Stimulated activated CD8-positive, alpha-beta memory T cell treated with anti-CD3 and anti-CD28 coated beads, Interleukin-12 subunit alpha, Interleukin-12 subunit beta, amount 100 ng/mL, for 1 hour (primary cell): ENCODE results near the gene DNAJA1.

Experiments
- DNase-seq: peaks from one replicate; pipeline ENCODE4 v3.0.0-alpha.2; 2020; ENCODE audit warnings: low read depth

Gene DNAJA1

GRCh38 chr9:33029231-33029786, 4.2 kb downstream of the DNAJA1 start:
- DNase-seq = no peak

- no peak for DNase-seq
Observed at GRCh38 chr9:33030285-33030684, 5.2 kb downstream of the DNAJA1 start.

- no peak for DNase-seq
Observed at GRCh38 chr9:33032292-33032691, 7.2 kb downstream of the DNAJA1 start.

GRCh38 chr9:33032865-33033264, 7.8 kb downstream of the DNAJA1 start:
- DNase-seq = no peak

GRCh38 chr9:33040792-33041431, 15.8 kb downstream of the DNAJA1 start:
- no peak for DNase-seq

- no peak for DNase-seq
Observed at GRCh38 chr9:33041432-33042188, 16.5 kb downstream of the DNAJA1 start.

- DNase-seq = no peak
Observed at GRCh38 chr9:33042473-33042872, 17.4 kb downstream of the DNAJA1 start.

- no peak for DNase-seq
Observed at GRCh38 chr9:33043671-33044070, 18.6 kb downstream of the DNAJA1 start.

GRCh38 chr9:33044162-33044673, 19.1 kb downstream of the DNAJA1 start:
- DNase-seq = peak; percentile 12

GRCh38 chr9:33044677-33045282, 19.7 kb downstream of the DNAJA1 start:
- DNase-seq = no peak

GRCh38 chr9:33046061-33046460, 21.0 kb downstream of the DNAJA1 start:
- DNase-seq = no peak

- no peak for DNase-seq
Observed at GRCh38 chr9:33048054-33048465, 23.0 kb downstream of the DNAJA1 start.

- no peak for DNase-seq
Observed at GRCh38 chr9:33049680-33050361, 24.7 kb downstream of the DNAJA1 start.

- no peak for DNase-seq
Observed at GRCh38 chr9:33051144-33051543, 26.1 kb downstream of the DNAJA1 start.

GRCh38 chr9:33065157-33066076, 40.3 kb downstream of the DNAJA1 start:
- no peak for DNase-seq

GRCh38 chr9:33068991-33069390, 43.9 kb downstream of the DNAJA1 start:
- no peak for DNase-seq

- peak; percentile 90 for DNase-seq
Observed at GRCh38 chr9:33076046-33077004, 51.3 kb downstream of the DNAJA1 start, which contains the start of gene SMU1. SMU1 (minus strand) TSS chr9:33076674; CDS start chr9:33076608, 66 bp downstream.

GRCh38 chr9:33080534-33080933, 55.5 kb downstream of the DNAJA1 start:
- no peak for DNase-seq

GRCh38 chr9:33081128-33081851, 56.2 kb downstream of the DNAJA1 start:
- DNase-seq = peak; percentile 29
